HG03025 (cell line): ENCODE measurements around the gene PAXX.

Source experiments
- ATAC-seq: cut with Tn5 transposase; IDR thresholded peaks from one replicate; pipeline ENCODE4 v1.9.1; 2021; ENCODE audit warnings: mild to moderate bottlenecking, moderate library complexity; ENCODE audit not compliant: unreplicated experiment, low FRiP score

PAXX gene

GRCh38 chr9:137015540-137015930, 23.3 kb downstream of the PAXX start:
- ATAC-seq, result no peak

- ATAC-seq, result no peak
These were observed 23.8 kb downstream of the PAXX start for GRCh38 chr9:137015976-137016375.

GRCh38 chr9:137016436-137016835, 24.2 kb downstream of the PAXX start:
- no peak for ATAC-seq

GRCh38 chr9:137017071-137017470, 24.8 kb downstream of the PAXX start:
- ATAC-seq, result no peak

- no peak for ATAC-seq
These were observed 25.7 kb downstream of the PAXX start for GRCh38 chr9:137017791-137018497.

GRCh38 chr9:137018761-137019559, 26.7 kb downstream of the PAXX start:
- ATAC-seq, result no peak

- ATAC-seq, result no peak
These were observed 27.9 kb downstream of the PAXX start for GRCh38 chr9:137019891-137020683.

GRCh38 chr9:137020771-137021567, 28.7 kb downstream of the PAXX start:
- no peak for ATAC-seq

- no peak for ATAC-seq
These were observed 29.4 kb downstream of the PAXX start for GRCh38 chr9:137021568-137021978.

GRCh38 chr9:137021979-137022661, 29.9 kb downstream of the PAXX start:
- no peak for ATAC-seq

- no peak for ATAC-seq
These were observed 30.4 kb downstream of the PAXX start for GRCh38 chr9:137022662-137023008.

GRCh38 chr9:137023157-137023556, 30.9 kb downstream of the PAXX start:
- no peak for ATAC-seq

- ATAC-seq, result no peak
These were observed 31.4 kb downstream of the PAXX start for GRCh38 chr9:137023583-137023991.

- no peak for ATAC-seq
These were observed 33.3 kb downstream of the PAXX start for GRCh38 chr9:137025517-137025966.

GRCh38 chr9:137026384-137026783, 34.2 kb downstream of the PAXX start:
- no peak for ATAC-seq

GRCh38 chr9:137026828-137027227, 34.6 kb downstream of the PAXX start:
- ATAC-seq, result no peak

GRCh38 chr9:137027369-137028262, 35.4 kb downstream of the PAXX start, which contains the start of gene ABCA2:
Gene ABCA2 (minus strand): TSS chr9:137028237. CDS start chr9:137028140, 97 bp downstream.
- no peak for ATAC-seq

- ATAC-seq, result no peak
These were observed 36.2 kb downstream of the PAXX start for GRCh38 chr9:137028263-137029057.
